GM18870 (cell line): ENCODE measurements around the gene SLC22A16.
"Not testable (repeated sequence)": the region's sequence is repeated elsewhere in the genome, so short reads cannot be mapped to it uniquely, and the experiment has no call there.

Experiments
- ATAC-seq: cut with Tn5 transposase; IDR thresholded peaks from one replicate; pipeline ENCODE4 v1.9.1; 2021; ENCODE audit warnings: moderate library complexity; ENCODE audit not compliant: unreplicated experiment

The SLC22A16 gene, protein sequence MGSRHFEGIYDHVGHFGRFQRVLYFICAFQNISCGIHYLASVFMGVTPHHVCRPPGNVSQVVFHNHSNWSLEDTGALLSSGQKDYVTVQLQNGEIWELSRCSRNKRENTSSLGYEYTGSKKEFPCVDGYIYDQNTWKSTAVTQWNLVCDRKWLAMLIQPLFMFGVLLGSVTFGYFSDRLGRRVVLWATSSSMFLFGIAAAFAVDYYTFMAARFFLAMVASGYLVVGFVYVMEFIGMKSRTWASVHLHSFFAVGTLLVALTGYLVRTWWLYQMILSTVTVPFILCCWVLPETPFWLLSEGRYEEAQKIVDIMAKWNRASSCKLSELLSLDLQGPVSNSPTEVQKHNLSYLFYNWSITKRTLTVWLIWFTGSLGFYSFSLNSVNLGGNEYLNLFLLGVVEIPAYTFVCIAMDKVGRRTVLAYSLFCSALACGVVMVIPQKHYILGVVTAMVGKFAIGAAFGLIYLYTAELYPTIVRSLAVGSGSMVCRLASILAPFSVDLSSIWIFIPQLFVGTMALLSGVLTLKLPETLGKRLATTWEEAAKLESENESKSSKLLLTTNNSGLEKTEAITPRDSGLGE

DNA sequence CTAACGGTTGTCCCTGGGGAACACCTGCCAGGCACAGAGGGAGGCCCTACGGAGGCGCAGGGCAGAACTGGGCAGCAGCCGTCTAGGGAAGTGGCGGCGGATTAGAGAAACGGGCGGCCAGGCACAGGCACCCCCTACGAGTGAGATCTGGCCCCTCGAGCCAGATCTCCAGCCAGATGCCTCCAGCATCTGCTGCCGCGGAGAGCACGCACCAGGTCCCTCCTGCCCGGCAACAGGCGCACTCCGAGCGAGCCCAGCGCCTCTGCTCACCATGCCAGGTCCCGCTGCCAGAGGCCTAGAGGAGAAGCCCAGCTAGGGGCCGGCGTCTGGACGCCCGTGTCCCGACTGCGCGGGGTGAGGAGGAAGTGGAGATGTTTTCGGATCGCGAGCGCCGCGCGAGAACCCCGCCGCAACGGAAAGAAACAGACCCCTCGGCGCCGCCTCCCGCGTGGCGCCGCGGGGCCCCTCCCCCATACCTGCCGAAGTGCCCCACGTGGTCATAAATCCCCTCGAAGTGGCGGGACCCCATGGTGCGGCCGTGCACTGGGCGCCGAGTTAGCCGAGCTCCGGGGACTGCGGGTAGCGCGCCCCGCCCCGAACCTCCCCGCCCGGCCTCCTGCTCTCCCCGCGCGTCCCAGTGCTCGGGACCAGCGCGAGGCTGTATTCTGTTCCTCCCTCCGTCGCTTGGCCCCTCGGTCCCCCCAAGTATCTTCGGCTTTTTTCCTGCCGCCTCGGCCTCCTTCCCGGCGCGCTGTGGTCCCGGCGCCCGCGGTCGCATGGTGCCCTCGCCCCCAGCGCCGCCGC lies at the start of gene SLC22A16:
TSS of gene SLC22A16 (minus strand) at position 568 of the 804 bp plus-strand sequence. CDS start at position 529, 39 bp downstream.
- ATAC-seq, result no peak

DNA sequence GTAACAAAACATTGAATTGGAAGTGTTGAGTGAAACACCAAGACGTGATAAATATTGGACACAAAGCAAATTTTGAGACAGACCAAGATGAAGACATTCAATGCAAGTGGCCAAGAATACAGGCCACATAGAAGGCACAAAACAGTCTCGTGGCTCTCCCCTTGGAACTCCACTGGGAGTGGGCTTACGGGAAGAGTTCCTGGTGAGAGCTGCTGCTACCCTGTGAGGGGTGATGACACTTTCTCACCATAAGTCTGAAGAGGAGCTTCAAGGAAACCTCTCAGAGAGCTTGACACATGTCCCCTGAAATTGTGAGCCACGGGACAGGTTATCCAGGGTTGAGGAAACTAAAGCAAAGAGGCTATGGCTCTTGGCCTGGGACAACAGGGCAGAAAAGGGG lies 48.6 kb upstream of the SLC22A16 start:
- ATAC-seq, result no peak

GRCh38 chr6:110524305-110524704 lies 47.9 kb upstream of the SLC22A16 start:
- no peak for ATAC-seq

DNA sequence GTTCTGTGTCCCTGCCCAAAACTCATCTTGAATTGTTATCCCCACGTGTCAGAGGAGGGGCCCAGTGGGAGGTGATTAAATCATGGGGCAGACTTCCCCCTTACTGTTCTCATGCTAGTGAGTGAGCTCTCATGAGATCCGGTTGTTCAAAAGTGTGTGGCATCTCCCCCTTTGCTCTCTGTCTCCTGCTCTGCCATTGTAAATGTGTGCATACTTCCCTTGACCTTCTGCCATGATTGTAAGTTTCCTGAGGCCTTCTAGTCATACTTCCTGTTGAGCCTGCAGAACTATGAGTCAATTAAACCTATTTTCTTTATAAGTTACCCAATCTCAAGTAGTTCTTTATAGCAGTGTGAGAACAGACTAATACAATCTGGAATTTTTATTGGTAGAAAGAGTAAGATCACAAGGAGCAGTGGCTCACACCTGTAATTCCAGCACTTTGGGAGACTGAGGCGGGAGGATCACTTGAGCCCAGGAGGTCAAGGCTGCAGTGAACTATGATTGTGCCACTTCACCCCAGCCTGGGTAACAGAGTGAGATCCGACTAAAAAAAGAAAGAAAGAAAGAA lies 47.1 kb upstream of the SLC22A16 start:
- no peak for ATAC-seq

GRCh38 chr6:110522427-110522826 lies 46.0 kb upstream of the SLC22A16 start:
- no peak for ATAC-seq

DNA sequence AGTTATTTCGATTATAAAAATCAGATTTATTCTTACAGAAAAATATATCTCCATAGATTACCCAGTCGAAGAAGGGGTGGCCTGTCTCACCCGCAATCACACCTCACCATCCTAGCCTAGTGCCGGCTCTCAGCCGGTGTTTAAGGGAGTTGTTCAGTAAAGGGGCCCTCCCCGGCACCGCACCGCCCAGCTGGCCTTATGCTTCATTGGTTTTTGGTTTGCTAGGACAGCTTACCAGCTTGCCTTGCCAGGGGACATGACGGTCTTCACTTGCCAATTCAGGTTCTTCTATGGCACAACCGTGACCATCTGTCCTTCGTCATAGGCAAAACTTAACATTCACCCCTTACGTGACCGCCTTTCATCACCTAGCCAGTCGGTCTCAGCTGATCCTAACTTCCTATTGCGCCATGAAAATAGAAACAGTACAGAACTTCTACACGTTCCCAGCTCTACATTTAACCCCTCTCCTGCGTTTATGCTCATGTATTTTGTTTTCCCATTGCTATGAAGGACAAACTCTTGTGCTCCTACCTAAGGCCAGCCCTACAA lies 44.7 kb upstream of the SLC22A16 start:
- ATAC-seq, result no peak

- no peak for ATAC-seq
Observed at GRCh38 chr6:110520209-110520965, 44.0 kb upstream of the SLC22A16 start.

DNA sequence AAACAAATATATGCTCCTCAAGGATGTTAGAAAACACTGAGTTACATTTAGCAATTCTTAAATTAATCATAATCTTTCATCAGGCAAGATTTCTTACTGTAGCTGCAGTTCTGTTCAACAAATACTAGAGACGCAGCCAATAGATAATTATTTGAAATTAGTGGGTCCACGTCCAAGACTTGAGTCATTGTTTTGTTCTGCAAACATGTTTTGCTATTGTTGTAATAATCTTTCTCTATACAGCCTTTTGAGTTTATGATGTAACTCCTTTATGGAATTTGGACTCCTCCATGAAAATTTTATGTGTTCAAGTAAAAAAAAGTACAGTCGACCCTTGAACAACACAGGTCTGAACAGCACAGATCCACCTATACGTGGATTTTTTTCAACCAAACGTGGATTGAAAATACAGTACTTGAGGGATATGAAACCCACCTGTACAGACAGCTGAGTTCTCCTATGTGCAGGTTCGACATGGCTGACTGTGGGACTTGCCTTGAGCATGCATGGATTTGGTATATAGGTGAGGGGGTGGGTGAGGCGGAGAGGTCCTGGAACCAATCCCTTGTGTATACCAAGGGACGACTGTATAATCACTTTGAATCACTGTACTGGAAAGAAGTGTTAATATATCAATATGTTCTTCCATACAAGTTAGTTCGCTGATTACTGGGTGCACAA lies 41.3 kb upstream of the SLC22A16 start:
- ATAC-seq, result no peak

DNA sequence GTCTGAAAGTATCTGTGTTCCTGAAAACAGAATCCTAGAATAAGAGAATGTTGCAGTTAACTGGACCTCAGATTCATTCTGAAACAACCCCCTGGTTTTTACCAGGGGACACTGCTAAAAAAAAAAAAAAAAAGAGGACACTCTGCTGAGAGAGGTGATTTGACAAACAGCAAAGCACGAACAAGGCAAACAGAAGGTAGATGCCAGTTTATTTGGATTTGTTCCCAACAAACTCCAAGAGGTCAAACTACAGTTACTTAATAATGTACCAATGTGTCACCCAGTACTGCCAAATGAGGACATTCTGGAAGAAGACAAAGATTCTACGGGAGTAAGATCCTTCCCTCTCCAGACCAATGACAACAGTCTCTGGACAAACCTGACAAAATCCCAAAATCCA lies 40.6 kb upstream of the SLC22A16 start:
- no peak for ATAC-seq

DNA sequence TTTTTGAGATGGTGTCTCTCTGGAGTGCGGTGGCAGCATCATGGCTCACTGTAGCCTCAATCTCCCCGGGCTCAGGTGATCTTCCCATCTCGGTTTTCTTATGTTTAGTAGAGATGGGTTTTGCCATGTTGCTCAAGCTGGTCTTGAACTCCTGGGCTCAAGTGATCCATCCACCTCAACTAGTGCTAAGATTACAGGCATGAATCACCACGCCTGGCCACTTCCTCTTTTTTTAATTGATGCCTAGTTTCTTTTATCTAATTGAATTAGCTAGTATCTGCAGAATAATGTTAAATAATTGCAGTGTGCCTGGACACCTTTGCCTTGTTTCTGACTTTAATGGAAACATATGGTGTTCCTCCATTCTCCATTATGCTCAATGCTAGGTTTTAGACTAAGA lies 38.4 kb upstream of the SLC22A16 start:
- no peak for ATAC-seq

- ATAC-seq, result no peak
Observed at GRCh38 chr6:110512991-110513390, 36.6 kb upstream of the SLC22A16 start.

- not testable (repeated sequence) for ATAC-seq
Observed at GRCh38 chr6:110512549-110512948, 36.1 kb upstream of the SLC22A16 start.

DNA sequence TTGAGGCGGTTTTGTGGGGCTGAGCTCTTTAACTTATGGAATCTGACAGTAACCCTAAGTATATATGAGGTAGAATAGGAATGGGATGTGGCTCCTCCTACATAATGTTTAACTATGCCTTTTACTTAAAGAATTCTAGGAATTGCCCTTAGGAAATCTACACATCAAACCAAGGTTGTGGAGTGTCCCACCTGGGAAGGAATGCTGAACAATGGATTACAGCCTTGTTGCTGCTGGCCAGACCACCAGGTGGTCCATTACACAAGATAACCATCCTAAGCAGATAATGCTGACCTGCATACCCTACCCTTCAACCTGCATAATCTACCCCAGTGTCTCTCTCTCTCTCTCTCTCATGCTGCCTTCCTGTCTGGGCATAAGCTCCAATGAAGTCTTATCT lies 35.0 kb upstream of the SLC22A16 start:
- ATAC-seq, result no peak

- no peak for ATAC-seq
Observed at GRCh38 chr6:110509617-110510241, 33.3 kb upstream of the SLC22A16 start.

- ATAC-seq, result not testable (repeated sequence)
Observed at GRCh38 chr6:110504891-110505290, 28.5 kb upstream of the SLC22A16 start.

DNA sequence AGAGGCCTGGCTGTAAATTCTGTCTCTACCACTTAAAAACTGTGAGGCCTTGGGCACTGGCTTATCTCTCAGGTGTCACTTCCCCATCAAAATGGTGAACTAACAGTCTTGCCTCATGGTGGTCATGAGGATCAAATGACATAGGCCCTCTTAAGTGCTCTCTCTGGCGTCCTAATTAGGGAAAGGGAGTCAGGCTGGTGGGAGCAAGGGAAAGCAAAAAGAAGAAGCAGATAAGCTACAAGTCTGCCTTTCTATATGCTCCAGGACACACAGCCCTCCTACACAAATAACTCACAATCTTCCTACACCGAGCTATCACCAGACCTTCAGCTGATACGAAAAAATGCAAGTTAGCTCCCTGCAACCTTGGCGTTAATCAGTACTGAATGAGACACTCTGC lies 19.5 kb upstream of the SLC22A16 start:
- no peak for ATAC-seq

DNA sequence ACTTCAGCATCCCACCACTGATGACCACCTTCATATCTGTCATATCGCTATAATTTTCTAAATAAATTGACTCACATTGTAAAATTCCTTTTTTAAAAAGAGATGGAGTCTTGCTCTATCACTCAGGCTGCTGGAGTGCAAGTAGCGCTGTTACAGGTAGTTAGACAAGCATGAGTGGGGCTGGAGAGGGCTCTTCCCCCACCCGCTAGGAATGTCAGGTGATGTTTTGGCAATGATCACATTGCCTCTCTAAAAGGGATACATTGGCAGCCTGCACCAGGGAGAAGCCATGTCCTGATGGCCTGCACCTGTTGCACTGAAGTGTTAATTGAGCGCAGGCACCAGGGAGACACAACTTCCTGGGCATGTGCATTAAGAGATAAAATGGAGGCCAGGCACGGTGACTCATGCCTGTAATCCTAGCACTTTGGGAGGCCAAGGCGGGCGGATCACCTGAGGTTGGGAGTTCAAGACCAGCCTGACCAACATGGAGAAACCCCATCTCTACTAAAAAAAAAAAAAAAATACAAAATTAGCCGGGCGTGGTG lies 16.9 kb upstream of the SLC22A16 start:
- ATAC-seq, result no peak

DNA sequence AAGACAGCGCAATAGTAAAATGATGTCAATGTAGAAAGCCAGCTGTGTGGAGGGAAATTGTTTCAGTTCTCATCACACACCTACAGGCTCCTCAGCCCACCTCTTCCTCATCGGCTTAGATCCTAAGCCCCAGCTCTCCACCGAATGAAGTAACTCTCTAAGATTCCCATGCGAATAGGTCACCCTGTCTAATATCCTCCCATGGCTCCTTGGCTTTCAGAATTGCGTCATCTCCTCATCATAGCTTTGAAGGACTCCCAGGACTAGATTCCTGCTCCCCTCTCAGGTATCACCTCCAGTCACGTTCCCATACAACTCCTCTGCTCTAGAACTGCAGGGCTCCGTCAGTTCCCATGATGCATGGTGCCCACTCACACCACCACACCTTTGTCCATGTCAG lies 16.2 kb upstream of the SLC22A16 start:
- ATAC-seq, result no peak
